ENCODE results near the gene MRPL40.
"Not testable (repeated sequence)": the region's sequence is repeated elsewhere in the genome, so short reads cannot be mapped to it uniquely, and the experiment has no call there.

Gene MRPL40

DNA sequence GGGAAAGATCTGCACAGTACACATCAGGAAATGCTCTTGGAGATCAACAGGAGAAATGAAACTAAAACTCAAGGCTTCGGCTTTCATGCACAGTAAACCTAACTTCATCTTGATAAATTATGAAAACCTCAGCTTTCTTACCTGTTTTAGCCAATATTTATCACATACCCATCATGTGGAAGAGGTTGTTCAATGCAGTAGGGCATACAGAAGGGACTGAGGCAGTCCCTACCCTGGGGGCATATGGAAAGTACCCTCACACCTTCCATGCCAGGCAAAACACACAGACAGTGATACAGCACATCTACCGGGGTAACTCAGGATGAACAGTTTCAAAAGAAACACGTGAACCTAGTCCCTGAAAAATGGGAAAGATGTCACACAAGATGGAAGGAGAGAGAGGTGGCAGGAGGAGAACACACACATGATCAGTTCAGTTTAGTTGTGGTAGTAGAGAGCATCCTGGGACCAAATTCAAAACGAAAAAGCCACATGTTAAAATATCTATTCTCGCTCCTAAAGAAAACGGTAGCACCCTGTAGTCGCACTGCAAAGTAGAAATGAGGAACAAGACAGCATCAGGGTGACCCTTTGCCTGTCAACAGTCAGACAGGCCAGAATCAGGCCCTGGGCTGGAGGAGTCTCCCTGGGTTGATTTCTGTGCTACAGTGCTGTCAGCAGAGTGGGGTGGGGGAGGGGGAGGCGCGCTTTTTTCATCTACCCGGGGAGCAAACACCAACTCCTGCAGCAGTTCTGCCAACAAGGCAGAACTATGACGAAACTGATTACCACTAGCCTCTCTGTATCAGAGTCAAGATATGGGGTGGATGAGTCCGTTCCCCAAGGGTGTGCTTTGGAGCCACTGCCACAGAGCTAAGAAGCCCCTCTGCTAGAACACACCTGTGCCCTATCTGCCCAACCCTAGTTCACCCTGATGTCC lies 2.1 kb upstream of the MRPL40 start:
- TF ChIP-seq, protein P1, sequence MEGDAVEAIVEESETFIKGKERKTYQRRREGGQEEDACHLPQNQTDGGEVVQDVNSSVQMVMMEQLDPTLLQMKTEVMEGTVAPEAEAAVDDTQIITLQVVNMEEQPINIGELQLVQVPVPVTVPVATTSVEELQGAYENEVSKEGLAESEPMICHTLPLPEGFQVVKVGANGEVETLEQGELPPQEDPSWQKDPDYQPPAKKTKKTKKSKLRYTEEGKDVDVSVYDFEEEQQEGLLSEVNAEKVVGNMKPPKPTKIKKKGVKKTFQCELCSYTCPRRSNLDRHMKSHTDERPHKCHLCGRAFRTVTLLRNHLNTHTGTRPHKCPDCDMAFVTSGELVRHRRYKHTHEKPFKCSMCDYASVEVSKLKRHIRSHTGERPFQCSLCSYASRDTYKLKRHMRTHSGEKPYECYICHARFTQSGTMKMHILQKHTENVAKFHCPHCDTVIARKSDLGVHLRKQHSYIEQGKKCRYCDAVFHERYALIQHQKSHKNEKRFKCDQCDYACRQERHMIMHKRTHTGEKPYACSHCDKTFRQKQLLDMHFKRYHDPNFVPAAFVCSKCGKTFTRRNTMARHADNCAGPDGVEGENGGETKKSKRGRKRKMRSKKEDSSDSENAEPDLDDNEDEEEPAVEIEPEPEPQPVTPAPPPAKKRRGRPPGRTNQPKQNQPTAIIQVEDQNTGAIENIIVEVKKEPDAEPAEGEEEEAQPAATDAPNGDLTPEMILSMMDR (IDR thresholded peaks at IDR 0.05; ENCODE audit: low read depth, low read length): no peak
- DNase-seq: no peak
- peak overlapping the region; percentile 85 for H3K27ac ChIP-seq

DNA sequence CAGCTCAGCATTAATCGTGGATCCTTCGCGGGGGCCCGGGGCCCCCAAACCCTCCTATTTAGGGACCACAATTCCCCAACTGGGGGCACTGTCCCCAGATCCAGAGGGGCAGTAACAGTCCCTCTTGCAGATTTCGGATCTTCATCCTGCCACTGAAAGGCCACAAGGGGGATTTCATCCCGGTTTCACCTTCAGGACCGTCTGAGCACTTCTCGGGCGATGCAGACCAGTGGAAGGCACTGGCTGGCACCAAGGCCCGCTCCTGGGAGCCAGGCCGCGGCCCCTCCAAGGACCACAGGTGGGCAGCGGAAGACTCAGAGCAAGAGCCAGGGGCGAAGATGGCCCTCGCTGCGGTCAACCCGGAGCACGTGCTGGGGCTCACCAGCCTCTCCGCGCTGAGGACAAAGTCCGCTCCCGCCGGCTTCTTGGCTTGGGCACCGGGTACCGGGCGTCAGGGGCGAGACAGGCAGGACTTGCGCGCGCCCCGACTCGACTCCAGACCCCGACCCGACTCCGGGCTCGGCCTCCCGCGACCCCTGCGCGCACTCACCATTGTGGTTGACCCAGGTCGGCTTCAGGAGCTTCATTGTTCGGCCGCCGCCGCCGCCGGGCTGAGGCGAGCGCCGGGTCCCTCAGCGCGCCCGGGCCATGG lies 1.3 kb upstream of the MRPL40 start:
- TF ChIP-seq, protein P1 (IDR thresholded peaks at IDR 0.05; ENCODE audit: low read depth, low read length): peak; percentile 28
- peak overlapping the region; percentile 80 for H3K4me3 ChIP-seq (ENCODE audit: low read depth, low read length)
- DNase-seq: peak; percentile 27
- peaks cover 31% of the 10 kb centered on the region for H3K36me3 ChIP-seq
- no peaks in the 10 kb centered on the region for H3K9me3 ChIP-seq (ENCODE audit: severe bottlenecking)
- H3K27me3 ChIP-seq (ENCODE audit: insufficient read depth, low read depth, severe bottlenecking): no peaks in the 10 kb centered on the region
- H3K27ac ChIP-seq: peak overlapping the region; percentile 85

More for the DNA sequence above, 2.1 kb upstream of the MRPL40 start:
- H3K27me3 ChIP-seq (ENCODE audit: insufficient read depth, low read depth, severe bottlenecking): no peaks in the 10 kb centered on the region
- H3K9me3 ChIP-seq (ENCODE audit: severe bottlenecking): no peaks in the 10 kb centered on the region
- peaks cover 23% of the 10 kb centered on the region for H3K36me3 ChIP-seq
- H3K4me3 ChIP-seq (ENCODE audit: low read depth, low read length): peak overlapping the region; percentile 80

DNA sequence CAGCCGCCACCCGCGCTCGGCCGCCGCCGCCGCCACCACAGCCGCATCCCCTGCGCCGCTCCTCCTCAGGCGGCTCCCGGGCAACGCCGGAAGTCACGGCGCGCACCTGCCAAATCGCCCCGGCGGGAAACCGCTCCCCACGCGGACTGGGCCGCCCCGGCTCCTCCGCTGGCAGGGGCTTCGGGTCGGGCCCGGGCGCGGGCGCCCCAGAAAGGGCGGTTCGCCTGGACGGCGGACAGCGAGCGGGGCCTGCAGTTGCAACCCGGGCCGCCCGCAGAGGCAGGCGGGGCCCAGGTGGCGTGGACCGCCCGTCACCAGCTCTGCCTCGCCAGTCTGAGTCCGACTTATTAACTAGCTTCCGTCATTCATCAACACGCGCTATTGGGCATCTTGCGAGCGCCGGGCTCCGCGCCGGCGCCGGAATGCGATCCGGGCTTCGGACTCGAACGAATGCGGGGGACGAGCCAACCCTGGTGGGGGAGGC lies 654 bp upstream of the MRPL40 start, which contains the start of gene HIRA:
Gene HIRA (minus strand): TSS at position 85 of the 484 bp plus-strand sequence. CDS start 257 bp downstream, outside the sequence.
- peak; percentile 76 for DNase-seq
- no peaks in the 10 kb centered on the region for H3K27me3 ChIP-seq (ENCODE audit: insufficient read depth, low read depth, severe bottlenecking)
- H3K27ac ChIP-seq: peak within 1 kb of the TSS; percentile 91
- H3K4me3 ChIP-seq (ENCODE audit: low read depth, low read length): peak within 1 kb of the TSS; percentile 84
- peaks cover 38% of the 10 kb centered on the region for H3K36me3 ChIP-seq
- TF ChIP-seq, protein P1 (IDR thresholded peaks at IDR 0.05; ENCODE audit: low read depth, low read length): no peak
- no peaks in the 10 kb centered on the region for H3K9me3 ChIP-seq (ENCODE audit: severe bottlenecking)

DNA sequence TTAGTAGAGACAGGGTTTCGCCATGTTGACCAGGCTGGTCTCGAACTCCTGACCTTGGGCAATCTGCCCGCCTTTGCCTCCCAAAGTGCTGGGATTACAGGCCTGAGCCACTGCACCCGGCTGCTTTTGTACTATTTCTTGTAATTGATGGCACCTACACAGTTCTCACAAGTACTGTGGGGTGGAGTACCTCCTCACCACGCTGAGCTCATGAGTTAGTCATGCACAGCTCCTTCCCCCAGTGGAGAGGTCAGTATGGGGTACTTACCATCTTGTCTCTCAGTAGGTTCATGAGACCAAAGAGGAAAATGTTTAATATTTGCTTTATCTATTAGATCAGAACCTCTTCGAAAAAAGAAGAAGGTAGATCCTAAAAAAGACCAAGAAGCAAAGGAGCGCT lies 2.1 kb downstream of the MRPL40 start:
- Histone ChIP-seq H3K27ac (no peak overlapping the region), H3K4me3 (ENCODE audit: low read depth, low read length) (no peak overlapping the region), H3K27me3 (ENCODE audit: insufficient read depth, low read depth, severe bottlenecking) (no peaks in the 10 kb centered on the region), H3K9me3 (ENCODE audit: severe bottlenecking) (peaks cover 3% of the 10 kb centered on the region), H3K36me3 (peaks cover 33% of the 10 kb centered on the region)
- TF ChIP-seq, protein P1 (IDR thresholded peaks at IDR 0.05; ENCODE audit: low read depth, low read length): no peak
- DNase-seq: no peak

DNA sequence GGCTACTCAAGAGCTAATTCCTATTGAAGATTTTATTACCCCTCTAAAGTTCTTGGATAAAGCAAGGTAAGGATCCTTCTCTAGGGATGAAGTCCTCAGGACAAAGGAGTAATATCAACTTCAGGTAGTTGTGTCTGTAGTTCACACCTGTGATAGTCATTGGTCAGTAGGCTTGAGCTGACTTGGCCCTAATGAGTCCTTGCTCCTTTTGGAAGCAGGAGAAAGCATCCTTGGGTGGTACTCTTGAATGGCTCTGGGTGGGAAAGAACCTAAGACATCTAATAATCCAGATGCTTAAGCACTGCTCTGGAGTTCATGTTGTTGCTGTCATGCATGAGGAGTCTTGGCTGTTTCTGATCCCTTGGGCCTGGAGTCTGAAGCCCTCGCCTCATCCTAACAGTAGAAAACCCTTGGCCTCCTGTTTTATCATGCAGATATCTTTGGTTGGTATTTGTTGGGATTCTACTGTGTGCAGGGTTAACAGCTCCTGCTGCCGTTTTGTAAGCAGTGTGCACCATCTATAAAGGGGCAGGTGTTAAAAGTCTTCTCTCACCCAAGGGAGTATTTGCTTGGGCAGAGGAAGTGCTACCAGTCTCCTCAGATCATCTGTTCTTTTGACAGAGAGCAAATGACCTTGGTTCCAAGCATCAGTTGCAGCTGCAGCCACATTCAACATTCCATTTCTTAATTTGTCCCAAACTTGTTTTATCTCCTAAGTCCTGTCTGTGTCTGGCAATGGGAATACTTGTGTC lies 2.7 kb downstream of the MRPL40 start:
- H3K36me3 ChIP-seq: peaks cover 33% of the 10 kb centered on the region
- H3K4me3 ChIP-seq (ENCODE audit: low read depth, low read length): no peak overlapping the region
- H3K27me3 ChIP-seq (ENCODE audit: insufficient read depth, low read depth, severe bottlenecking): no peaks in the 10 kb centered on the region
- no peak overlapping the region for H3K27ac ChIP-seq
- peaks cover 3% of the 10 kb centered on the region for H3K9me3 ChIP-seq (ENCODE audit: severe bottlenecking)
- no peak for DNase-seq
- TF ChIP-seq, protein P1 (IDR thresholded peaks at IDR 0.05; ENCODE audit: low read depth, low read length): no peak

GRCh38 chr22:19436444-19437161 lies 4.3 kb downstream of the MRPL40 start:
- H3K36me3 ChIP-seq: peaks cover 42% of the 10 kb centered on the region
- H3K9me3 ChIP-seq (ENCODE audit: severe bottlenecking); DNase-seq; H3K27ac ChIP-seq; H3K4me3 ChIP-seq (ENCODE audit: low read depth, low read length); H3K27me3 ChIP-seq (ENCODE audit: insufficient read depth, low read depth, severe bottlenecking): not testable (repeated sequence)

Data from WERI-Rb-1 (cell line).